ENCODE results near the gene BTBD2.
"Not testable (repeated sequence)": the region's sequence is repeated elsewhere in the genome, so short reads cannot be mapped to it uniquely, and the experiment has no call there.

Gene BTBD2

DNA sequence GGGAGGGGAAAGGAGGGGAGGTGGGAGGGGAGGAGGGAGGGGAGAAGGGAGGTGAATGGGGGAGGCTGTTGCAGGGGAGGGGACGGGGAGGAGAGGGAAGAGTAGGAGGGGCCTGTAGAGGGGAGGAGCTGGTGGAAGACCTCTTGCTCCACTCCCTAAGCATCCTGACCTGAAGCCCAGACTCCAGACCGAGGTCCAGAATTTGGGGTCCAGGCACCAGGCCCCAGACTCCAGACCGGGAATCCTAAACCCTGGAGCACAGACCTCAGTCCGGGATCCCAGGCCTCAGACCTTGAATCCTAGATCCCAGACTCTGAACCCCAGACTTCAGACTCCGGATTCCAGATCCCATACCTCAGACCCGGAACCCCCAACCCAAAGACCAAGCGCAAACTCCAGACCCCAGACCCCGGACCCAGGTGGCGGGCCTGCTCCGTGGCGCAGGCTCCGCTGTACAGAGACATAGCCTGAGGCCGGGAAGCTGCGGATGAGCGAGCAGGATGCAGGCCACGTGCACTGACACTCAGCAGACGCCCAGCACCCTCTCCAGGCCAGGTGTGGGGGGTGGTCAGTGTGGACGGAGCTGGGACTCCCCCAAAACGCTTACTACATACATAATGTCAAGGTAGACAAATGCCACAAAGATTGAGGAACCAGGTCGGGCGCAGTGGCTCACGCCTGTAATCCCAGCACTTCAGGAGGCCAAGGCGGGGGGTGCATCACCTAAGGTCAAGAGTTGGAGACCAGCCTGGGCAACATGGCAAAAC, 710 bp upstream of the BTBD2 start:
- DNase-seq (ENCODE audit: extremely low read depth in 1 of 2, low read depth in 1 of 2): peak in 1 of 2 donors; percentile 45

DNA sequence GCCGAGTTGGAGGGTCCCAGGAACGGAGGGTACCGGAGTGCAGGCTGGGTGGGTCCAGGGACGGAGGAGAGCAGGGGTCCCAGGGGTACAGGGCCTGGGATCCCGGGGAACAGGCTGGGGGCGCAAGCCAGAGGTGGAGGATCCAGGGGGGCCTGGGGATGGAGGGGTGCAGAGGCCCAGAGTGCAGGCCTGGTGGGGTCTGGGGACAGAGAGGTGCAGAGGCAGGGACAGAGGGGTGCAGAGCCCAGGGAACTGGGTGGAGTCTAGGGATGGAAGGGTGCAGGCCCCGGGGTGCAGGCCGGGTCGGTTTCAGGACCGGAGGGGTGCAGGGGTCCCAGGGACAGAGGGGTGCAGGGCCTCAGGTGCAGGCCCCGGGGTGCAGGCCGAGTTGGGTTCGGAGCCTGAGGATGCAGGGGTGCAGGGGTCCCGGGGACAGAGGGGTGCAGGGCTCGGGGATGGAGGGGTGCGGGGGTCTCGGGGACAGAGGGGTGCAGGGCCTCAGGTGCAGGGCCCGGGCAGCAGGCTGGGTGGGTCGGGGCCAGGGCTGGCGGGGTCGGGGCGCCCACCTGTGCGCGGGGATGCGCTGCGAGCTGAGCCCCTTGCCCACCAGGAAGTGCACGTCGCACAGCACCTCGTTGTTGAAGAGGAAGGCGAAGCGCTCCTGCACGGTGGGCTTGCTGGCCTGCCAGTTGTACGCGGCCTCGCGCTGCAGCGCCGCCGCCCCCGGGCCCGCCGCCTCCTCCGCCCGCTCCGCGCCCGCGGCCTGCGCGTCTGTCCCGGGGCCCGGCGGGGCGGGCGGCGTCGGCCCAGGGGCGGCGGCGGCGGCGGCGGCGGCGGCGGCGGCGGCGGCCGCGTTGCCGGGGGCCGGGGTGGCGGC, 545 bp downstream of the BTBD2 start:
- DNase-seq (ENCODE audit: extremely low read depth in 1 of 2, low read depth in 1 of 2): no peak

DNA sequence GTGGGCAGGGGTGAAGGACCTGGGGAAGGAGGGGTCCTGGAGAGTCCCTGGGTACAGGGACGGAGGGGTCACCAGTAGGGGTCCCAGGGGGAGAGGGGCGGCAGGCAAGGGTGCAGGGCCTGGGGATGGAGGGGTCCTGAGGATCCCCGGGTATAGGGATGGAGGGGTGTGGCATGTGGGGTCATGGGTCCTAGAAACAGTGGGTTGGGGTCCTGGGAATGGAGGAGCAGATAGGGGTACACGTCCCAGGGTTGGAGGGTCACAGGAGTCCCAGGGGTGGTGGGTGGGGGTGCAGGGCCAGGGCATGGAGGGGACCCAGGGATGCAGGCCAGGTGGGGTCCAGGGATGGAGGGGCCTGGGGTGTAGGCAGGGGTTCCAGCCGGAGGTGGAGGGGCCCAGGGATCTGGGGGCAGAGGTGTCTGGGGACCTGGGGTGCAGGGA, 1.4 kb downstream of the BTBD2 start:
- no peak for DNase-seq (ENCODE audit: extremely low read depth in 1 of 2, low read depth in 1 of 2)

DNA sequence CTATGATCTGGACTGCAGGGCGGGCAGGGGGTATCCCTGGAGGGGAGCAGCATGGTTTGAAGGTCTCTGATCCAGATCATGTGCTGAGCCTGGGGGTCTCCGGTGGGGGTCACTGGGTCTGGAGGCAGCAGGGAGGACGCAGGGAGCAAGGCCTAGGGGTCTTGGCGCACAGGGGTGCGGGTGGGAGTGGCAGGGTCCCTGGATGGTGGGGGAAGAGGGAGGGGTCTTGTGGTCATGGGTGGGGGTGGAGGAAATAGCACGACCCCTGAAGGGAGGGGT, 1.9 kb downstream of the BTBD2 start:
- no peak for DNase-seq (ENCODE audit: extremely low read depth in 1 of 2, low read depth in 1 of 2)

DNA sequence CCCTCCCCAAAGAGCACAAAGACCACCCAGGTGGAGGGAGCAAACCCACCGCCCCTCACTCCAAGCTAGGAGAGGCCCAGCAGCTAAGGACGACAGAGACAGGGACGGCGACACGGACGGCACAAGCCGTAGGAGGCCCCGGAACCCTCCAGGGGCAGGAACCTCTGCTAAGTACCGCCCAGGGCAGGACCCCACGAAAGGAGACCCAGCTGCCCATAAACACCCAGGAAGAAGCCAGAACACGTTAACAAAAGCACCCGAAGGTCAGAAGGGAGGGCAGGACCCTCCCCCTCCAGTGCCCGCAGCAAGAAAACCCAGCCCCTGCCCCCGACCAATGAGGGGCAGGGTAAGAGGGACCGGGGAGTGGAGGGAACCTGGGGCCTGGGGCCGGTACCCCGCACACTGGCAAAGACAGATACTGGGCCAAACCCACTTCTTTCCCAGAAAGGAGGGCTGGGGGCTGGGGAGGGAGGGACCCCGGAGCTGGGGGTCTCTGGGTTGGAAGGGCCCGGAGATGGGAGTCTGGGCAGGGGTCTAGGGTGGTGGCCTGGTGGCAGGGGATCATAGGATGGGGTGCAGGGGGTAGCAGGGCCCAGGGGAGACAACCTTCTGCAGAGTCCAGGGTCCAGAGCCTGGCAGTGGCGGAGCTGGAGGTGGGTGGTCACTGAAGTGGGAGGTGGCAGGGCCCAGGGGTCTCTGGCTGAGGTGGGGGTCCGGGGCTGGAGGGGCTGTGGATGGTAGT, 2.4 kb downstream of the BTBD2 start:
- no peak for DNase-seq (ENCODE audit: extremely low read depth in 1 of 2, low read depth in 1 of 2)

DNA sequence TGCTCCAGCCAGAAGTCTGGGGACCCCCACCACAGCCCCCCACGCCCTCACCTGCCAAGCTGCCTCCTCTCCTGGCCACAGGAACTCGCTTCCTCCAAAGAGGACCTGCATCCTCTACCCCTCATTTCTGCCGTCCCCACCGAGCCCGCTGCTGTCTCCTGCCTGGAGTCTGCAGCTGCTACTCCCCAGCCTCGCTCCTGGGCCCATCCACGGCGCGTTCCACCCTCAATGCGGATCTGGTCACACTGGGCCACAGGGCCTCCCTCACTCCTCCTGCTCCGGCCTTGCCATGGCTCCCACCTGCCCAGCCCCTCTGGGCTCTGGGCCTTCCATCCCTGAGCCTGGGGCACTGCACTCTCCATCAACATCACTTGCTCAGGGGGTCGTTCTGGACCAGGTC, 4.3 kb downstream of the BTBD2 start:
- DNase-seq (ENCODE audit: extremely low read depth in 1 of 2, low read depth in 1 of 2): no peak

DNA sequence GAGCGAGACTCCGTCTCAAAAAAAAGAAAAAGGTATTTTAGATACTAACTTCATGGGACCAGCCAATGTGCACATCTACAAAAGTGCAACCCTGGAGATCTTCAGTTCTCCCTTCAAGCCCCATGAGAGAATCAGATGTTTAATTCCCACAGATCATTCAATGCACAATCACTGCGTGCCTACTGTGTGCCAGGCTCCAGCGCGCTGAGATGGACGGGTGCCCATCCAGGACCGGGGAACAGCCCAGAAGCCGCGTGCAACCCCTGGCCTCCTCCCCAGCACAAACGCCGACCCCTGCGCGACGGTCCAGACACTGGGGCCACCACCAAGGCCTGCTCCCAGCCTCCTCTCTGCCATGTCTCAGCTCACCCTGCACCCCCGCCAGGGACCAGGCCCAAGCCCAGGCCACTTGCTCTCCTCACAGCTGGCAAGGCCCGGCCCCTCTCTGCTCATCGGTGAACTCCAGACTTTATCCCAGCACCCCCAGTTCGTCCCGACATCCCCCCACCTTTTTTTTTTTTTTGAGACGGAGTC, 5.3 kb downstream of the BTBD2 start:
- DNase-seq (ENCODE audit: extremely low read depth in 1 of 2, low read depth in 1 of 2): no peak

DNA sequence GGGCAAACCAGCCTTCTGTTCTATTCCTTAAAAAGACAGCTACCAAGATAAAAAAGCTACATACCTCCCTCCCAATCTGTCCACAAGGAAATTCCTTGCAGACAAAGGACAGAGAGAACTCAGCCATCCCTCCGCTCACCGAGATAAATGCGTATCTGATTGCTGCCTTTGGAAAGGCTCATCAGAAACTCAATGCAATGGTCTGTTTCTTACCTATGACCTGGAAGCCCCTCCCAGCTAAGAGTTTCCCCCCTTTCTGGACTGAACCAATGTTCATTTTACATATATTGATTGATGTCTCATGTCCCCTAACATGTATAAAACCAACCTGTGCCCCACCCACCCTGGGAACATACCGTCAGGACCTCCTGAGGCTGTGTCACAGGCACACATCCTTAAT, 11.6 kb downstream of the BTBD2 start:
- DNase-seq (ENCODE audit: extremely low read depth in 1 of 2, low read depth in 1 of 2): no peak

DNA sequence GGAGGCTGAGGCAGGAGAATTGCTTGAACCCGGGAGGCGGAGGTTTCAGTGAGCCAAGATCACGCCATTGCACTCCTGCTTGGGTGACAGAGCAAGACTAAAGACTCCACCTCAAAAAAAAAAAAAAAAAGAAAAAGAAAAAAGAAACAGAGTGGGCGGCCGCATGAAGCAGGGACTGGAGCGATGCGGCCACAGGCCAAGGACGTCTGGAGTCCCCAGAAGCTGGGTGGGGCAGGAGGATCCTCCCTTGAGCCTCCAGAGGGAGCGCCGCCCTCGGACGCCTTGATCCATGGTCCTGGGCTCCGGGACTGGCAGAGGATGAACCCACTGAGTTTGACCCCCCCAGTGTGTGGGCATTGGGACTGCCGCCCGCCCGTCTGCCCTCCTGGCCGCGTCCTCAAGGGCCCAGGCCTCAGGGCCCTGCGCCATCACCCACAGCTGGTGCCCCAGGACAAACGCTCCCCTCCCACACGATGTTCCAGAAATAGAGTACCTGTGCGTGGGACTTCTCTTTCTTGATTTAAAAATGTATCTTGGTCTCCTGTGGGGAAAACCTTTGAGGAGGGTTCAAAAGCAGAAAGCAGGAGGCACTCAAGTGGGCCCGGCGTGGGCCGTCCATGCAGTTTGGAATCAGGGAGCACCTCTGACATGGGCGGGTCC, 15.5 kb downstream of the BTBD2 start:
- DNase-seq (ENCODE audit: extremely low read depth in 1 of 2, low read depth in 1 of 2): no peak

DNA sequence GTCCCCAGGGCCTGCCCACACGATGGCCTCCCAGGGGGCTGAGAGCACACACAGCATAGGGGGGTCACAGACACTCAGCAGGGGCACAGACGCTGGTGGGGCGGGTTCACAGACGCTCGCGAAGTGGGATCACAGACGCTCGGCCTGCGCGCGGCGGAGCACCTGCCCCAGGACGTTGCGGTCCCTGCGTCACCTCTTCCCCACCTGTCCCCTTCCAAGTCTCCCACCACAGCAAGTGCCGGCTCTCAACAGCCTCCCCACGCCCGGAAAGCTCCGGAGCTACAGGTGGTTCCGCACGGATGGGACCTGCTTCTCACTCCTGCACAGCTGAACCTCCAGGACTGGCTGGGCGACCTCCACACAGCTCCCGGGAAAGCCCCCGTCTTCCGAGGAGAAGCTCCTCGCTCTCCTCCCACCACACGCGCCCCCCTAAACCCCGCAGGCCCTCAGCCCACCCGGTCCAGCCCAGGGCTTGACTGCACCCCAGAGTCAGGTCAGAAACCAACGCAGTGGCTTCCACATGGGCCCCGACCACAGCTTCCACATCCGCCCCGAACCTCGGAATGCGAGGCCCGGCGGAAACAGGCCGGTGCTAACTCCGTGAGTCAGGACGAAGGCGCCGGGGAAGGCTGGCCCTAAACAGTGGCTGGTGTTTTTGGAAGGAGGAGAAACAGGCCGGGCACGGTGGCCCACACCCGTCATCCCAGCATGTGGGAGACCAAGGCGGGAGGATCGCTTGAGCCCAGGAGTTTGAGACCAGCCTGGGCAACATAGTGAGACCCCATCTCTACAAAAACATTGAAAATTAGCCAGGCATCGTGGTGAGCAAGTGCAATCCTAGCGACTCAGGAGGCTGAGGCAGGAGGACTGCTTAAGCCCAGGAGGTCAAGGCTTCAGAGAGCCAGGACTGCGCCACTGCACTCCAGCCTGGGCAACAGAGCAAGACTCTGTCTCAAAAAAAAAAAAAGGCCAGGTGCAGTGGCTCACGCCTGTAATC, 16.5 kb downstream of the BTBD2 start:
- DNase-seq (ENCODE audit: extremely low read depth in 1 of 2, low read depth in 1 of 2): no peak

DNA sequence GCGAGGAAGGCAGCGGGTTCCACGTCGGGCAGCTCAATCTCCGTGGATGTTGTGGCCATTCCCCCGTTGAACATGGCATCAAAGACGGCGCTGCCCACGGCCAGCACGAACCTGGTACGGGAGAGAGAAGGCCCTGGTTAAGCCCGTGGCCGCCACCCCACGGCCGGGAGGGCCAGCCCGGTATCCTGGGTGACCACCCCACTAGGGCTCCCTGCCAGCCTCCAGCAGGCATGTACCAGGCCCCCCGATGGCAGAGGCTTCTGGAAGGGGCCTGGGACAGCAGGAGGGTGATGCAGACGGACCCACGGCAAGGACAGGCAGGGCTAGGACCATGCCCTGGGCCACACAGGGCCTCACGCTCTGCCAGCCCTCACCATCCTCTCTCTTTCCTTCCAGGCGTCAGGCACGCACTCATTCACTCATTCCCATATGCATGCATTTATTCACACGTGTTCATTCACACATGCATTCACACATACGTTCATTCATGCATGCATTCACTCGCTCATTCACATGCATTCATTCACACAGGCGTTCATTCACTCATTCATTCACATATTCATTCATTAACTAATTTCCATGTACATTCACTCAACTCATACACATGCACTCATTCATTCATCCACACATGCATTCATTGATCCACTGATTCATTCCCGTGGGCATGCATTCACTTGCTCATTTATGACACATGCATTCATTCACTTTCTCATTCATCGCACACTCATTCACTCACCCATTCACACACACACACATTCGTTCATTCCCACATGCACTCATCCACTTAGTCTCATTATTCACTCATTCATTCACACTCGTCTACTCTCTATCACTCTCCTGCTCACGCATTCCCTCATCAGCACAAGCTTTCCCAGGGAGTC, 17.9 kb downstream of the BTBD2 start:
- DNase-seq (ENCODE audit: extremely low read depth in 1 of 2, low read depth in 1 of 2): no peak

DNA sequence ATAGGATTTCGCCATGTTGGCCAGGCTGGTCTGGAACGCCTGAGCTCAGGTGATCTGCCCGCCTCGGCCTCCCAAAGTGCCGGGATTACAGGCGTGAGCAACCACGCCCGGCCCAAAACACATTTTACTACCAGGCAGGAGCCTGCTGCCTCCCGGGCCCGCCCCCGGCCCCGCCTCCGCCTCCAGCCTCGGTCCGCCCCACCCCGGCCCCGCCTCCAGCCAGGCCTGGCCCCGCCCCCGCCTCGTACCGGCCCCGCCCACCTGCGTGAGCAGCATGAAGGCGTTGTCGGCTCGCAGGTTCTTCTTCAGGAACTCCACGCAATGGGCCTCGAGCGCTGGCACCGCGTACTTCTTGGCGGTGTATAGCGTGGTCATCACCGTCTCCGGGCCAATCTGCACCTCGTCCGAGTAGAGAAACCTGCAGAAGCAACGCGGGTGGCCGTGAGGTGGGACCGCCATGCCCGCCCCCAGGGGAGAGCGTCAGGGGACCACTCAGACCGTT, 22.7 kb downstream of the BTBD2 start:
- no peak for DNase-seq (ENCODE audit: extremely low read depth in 1 of 2, low read depth in 1 of 2)

DNA sequence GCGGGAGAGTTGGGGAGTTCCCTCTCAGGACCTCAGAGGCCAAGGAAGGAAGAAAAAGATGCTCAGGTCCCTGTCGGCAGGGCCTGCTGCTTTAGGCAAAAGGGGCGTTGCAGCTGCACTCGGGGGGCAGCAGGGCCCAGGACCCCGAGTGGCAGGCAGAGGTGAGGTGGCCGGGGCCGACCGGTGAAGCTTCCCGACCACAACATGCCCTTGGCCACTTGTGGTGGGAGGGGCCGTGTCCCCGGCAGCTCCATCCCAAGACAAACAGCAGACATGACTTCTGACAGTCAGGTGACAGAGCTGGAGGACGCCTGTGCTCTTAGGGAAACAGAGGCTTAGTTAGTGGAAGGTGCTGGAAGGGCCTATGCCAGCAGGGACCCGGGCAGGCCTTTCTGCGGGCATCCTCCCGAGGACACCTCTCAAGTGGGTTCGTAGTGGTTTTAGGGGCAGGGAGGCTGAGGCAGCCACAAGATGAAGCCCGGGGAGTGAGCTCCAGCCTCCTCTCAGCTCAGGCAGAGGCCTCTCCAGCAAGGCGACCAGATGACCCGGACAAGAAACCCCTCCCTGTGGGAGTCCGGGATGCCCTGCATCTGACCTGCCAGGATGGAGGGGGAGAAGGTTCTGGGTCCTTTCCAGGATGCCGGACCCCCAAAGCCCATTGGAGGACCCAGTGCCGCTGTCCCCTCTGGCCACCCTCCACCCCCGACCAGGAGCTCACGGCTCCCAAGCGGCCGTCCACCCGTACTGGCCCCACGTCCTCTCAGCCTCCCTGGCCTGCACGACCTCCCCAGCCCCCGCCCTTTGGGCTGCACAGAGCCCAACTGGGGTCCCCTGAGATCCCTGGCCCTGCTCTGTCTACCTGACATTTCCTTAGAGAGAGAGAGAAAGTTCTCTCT, 24.2 kb downstream of the BTBD2 start:
- DNase-seq (ENCODE audit: extremely low read depth in 1 of 2, low read depth in 1 of 2): no peak

DNA sequence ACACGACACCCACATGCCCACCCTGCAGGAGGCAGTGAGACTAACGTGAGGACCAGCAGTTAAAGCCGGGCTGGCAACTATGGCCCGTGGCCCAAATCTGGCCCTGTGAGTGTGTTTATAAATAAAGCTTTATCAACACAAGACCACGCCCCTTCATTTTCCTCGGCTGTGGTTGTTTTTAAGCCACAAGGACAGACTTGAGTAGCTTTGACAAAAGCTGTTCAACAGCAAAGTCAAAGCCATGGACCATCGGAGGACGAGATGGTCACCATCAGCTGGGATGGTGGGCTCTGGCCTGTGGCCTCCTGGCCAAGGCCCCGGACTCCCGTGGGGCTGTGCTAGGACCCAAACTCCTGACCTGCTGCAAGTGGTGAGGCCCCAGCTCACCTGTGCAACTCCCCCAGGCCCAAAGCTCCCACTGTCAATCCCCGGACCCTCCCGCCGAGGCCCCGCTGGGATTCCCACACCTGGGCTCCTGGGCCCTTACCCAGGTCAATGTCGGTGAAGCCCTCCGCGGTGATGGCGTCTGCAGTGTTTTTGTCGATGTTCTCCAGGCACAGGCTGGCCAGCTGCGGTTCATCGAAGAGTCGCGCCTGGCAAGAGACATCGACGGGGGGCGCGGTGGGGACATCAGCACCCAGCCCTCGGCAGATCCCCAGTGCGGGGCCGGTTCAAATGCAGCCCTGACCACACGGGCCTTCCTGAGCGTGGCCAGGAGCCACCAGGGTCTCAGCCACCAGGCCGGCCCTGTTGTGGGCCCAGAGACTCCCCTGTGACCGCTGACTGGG, 25.1 kb downstream of the BTBD2 start:
- no peak for DNase-seq (ENCODE audit: extremely low read depth in 1 of 2, low read depth in 1 of 2)

DNA sequence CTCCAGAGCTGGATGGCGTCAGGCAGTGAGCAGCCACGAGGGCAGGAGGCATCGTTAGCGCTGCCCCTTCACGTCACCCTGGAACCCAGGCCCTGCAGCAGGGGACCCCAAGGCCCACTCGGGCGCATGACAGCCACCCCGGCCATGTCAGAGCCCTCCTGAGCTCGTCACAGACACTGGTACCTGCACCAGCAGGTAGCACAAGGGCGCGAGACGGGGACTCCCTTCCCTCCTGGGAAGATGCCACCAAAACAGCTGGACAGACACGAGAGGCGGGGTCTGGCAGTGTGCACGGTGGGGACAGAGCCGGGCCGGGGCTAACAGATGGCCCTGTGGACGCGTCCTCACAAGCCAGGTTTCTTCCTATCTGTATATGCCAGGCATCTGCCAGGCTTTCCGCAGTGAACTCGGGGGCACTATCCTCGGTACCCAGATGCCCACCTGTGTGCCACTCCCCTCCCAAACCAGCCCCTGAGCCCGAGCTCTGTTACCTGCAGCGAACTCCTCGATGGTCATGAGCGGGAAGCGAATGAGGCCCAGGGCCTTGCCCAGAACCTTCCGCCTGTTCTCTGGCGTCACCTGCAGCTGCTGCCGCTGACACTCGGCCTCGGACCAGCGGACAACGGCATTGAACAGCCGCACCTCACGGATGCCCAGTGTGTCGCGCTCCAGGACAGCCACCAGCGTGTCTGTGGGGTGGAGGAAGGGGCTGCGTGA, 25.8 kb downstream of the BTBD2 start:
- DNase-seq (ENCODE audit: extremely low read depth in 1 of 2, low read depth in 1 of 2): no peak

DNA sequence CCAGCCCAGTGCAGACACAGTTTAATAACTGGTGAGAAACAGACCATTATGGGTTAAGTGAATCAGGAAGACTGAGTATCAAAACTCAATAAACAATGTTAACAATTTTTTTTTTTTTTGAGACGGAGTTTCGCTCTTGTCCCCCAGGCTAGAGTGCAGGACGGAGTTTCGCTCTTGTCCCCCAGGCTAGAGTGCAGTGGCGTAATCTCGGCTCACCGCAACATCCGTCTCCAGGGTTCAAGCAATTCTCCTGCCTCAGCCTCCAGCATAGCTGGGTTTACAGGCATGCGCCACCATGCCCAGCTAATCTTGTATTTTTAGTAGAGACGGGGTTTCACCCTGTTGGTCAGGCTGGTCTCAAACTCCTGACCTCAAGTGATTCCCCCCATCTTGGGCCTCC, 27.1 kb downstream of the BTBD2 start:
- DNase-seq (ENCODE audit: extremely low read depth in 1 of 2, low read depth in 1 of 2): not testable (repeated sequence)
